Retinal pigment epithelial cell (primary cell): ENCODE data around the gene APLNR.

ENCODE experiments used
- DNase-seq: peaks from one replicate; pipeline ENCODE4 v3.0.0-alpha.2; 2010; ENCODE audit warnings: low read depth
- H3K4me3 ChIP-seq: 2 replicates; pipeline ENCODE4 v1.5.1; 2011; ENCODE audit warnings: mild to moderate bottlenecking, low read length, control low read depth, moderate library complexity
- CTCF ChIP-seq: conservative IDR thresholded peaks from 2 replicates; pipeline ENCODE4 v1.5.1; 2011; ENCODE audit warnings: low read depth, low read length, control low read depth, inconsistent platforms

The APLNR gene

GRCh38 chr11:57217053-57217452 lies 20.0 kb downstream of the APLNR start:
- no peak for TF ChIP-seq CTCF
- H3K4me3 ChIP-seq, result no peak overlapping the region
- no peak for DNase-seq

GRCh38 chr11:57216463-57216862 lies 20.6 kb downstream of the APLNR start:
- no peak for DNase-seq
- H3K4me3 ChIP-seq, result no peak overlapping the region
- TF ChIP-seq CTCF, result no peak

GRCh38 chr11:57214494-57214893 lies 22.6 kb downstream of the APLNR start:
- peak; percentile 7 for TF ChIP-seq CTCF
- DNase-seq, result peak; percentile 62
- H3K4me3 ChIP-seq, result no peak overlapping the region

- no peak overlapping the region for H3K4me3 ChIP-seq
- no peak for TF ChIP-seq CTCF
These were observed 23.0 kb downstream of the APLNR start for GRCh38 chr11:57214098-57214417.

GRCh38 chr11:57213342-57214097 lies 23.5 kb downstream of the APLNR start:
- H3K4me3 ChIP-seq, result no peak overlapping the region
- no peak for DNase-seq
- TF ChIP-seq CTCF, result no peak

More at GRCh38 chr11:57214098-57214417, 23.0 kb downstream of the APLNR start:
- no peak for DNase-seq

GRCh38 chr11:57210781-57211180 lies 26.3 kb downstream of the APLNR start:
- TF ChIP-seq CTCF, result no peak
- DNase-seq, result no peak
- no peak overlapping the region for H3K4me3 ChIP-seq

- no peak overlapping the region for H3K4me3 ChIP-seq
- TF ChIP-seq CTCF, result no peak
These were observed 29.9 kb downstream of the APLNR start for GRCh38 chr11:57207168-57207567.

More at GRCh38 chr11:57207168-57207567, 29.9 kb downstream of the APLNR start:
- no peak for DNase-seq
